IPS-18a (cell line): Measurements from ENCODE around the gene GABPB1.

Source experiments
- H3K27ac ChIP-seq: one replicate; pipeline ENCODE4 v1.5.1; 2013; ENCODE audit warnings: low read length
- H3K27me3 ChIP-seq: one replicate; pipeline ENCODE4 v1.6.1; 2013; ENCODE audit warnings: mild to moderate bottlenecking, low read length; ENCODE audit not compliant: control insufficient read depth, insufficient read depth
- H3K36me3 ChIP-seq: one replicate; pipeline ENCODE4 v1.6.1; 2013; ENCODE audit warnings: low read depth, low read length; ENCODE audit not compliant: control insufficient read depth
- H3K4me1 ChIP-seq: one replicate; pipeline ENCODE4 v1.6.1; 2013; ENCODE audit warnings: low read depth, low read length; ENCODE audit not compliant: control insufficient read depth
- H3K4me3 ChIP-seq: one replicate; pipeline ENCODE4 v1.5.1; 2013; ENCODE audit warnings: low read length
- H3K9ac ChIP-seq: one replicate; pipeline ENCODE4 v1.6.1; 2013; ENCODE audit warnings: mild to moderate bottlenecking, low read length, moderate library complexity
- H3K9me3 ChIP-seq: one replicate; pipeline ENCODE4 v1.6.1; 2013; ENCODE audit warnings: low read depth, low read length; ENCODE audit not compliant: control insufficient read depth

The GABPB1 gene

GRCh38 chr15:50341616-50342136 lies 13.3 kb downstream of the GABPB1 start:
- Histone ChIP-seq H3K4me1 (no peaks in the 10 kb centered on the region), H3K9me3 (no peaks in the 10 kb centered on the region), H3K36me3 (no peaks in the 10 kb centered on the region), H3K27ac (no peak overlapping the region), H3K4me3 (no peak overlapping the region), H3K27me3 (no peaks in the 10 kb centered on the region), H3K9ac (no peak overlapping the region)

DNA sequence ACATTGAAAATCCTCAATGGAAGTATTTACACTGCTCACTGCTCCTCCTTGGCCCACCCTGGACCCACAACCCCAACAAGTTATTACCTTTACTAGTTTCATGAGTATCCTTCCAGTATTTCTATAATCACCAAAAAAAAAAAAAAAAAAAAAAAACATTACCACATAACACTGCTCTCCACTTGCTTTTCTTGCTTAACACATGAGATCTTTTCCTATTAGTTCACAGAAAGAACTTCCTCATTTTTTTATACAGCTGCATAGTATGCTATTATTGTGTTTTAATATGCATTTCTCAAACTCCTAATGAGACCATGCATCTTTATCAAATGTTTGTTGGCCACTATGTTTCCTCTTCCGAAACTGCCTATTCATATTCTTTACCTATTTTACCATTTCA lies 14.6 kb downstream of the GABPB1 start:
- no peaks in the 10 kb centered on the region for H3K9me3 ChIP-seq
- no peak overlapping the region for H3K27ac ChIP-seq
- no peaks in the 10 kb centered on the region for H3K4me1 ChIP-seq
- H3K4me3 ChIP-seq: no peak overlapping the region
- no peaks in the 10 kb centered on the region for H3K36me3 ChIP-seq
- H3K9ac ChIP-seq: no peak overlapping the region
- H3K27me3 ChIP-seq: no peaks in the 10 kb centered on the region

DNA sequence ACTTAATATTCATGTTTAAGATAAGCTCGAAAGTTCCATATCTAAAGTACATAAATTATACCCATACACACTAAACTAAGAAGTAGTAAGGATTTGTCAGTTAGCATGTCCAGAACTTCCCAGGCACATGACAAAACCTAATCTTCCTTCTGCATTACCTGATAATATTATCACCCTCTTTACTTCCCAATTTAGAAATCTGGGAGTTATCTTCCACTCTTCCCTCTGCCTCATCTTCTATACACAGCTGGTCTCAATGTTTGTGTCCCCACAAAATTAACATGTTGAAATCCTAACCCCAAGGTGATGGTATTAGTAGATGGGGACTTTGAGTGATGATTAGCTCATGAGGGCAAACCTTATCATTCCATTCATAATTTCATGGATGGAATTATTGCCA lies 15.3 kb downstream of the GABPB1 start:
- Histone ChIP-seq H3K4me3 (no peak overlapping the region), H3K27ac (no peak overlapping the region), H3K9ac (no peak overlapping the region), H3K27me3 (no peaks in the 10 kb centered on the region), H3K36me3 (no peaks in the 10 kb centered on the region), H3K4me1 (no peaks in the 10 kb centered on the region), H3K9me3 (no peaks in the 10 kb centered on the region)

- Histone ChIP-seq H3K27ac (no peak overlapping the region), H3K4me3 (no peak overlapping the region), H3K4me1 (peaks cover 12% of the 10 kb centered on the region), H3K27me3 (no peaks in the 10 kb centered on the region), H3K9ac (no peak overlapping the region), H3K36me3 (no peaks in the 10 kb centered on the region), H3K9me3 (no peaks in the 10 kb centered on the region)
These were observed 19.7 kb downstream of the GABPB1 start for GRCh38 chr15:50335251-50335650.

- H3K4me1 ChIP-seq: peaks cover 13% of the 10 kb centered on the region
- no peak overlapping the region for H3K9ac ChIP-seq
- no peak overlapping the region for H3K27ac ChIP-seq
- no peak overlapping the region for H3K4me3 ChIP-seq
- no peaks in the 10 kb centered on the region for H3K9me3 ChIP-seq
- H3K36me3 ChIP-seq: no peaks in the 10 kb centered on the region
- no peaks in the 10 kb centered on the region for H3K27me3 ChIP-seq
These were observed 21.8 kb downstream of the GABPB1 start for GRCh38 chr15:50333229-50333628.

DNA sequence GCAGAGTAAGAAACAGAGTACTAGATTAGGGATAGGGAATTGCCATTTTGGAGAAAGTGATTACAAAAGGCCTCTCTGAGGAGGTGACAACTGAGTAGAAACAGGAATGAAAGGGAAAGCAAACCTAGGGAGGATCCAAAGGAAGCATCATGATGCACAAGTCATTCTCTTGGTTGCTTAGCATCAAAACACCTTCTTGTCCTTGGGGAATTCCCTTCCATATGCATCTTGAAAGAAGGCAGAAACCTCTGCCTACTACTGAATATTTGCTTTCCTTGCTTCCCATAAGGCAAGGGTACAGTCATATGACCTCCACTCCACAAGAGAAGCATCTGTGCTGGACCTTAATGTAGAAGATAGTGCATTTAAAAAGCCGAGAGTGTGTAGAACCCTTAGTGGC lies 24.1 kb downstream of the GABPB1 start:
- Histone ChIP-seq H3K4me3 (peak overlapping the region; percentile 1), H3K4me1 (peaks cover 13% of the 10 kb centered on the region), H3K27me3 (no peaks in the 10 kb centered on the region), H3K27ac (peak overlapping the region; percentile 72), H3K9me3 (no peaks in the 10 kb centered on the region), H3K9ac (peak overlapping the region; percentile 38), H3K36me3 (no peaks in the 10 kb centered on the region)

GRCh38 chr15:50328116-50328515 lies 26.9 kb downstream of the GABPB1 start:
- no peaks in the 10 kb centered on the region for H3K9me3 ChIP-seq
- H3K4me3 ChIP-seq: no peak overlapping the region
- H3K9ac ChIP-seq: no peak overlapping the region
- no peaks in the 10 kb centered on the region for H3K27me3 ChIP-seq
- H3K36me3 ChIP-seq: no peaks in the 10 kb centered on the region
- no peak overlapping the region for H3K27ac ChIP-seq
- peaks cover 13% of the 10 kb centered on the region for H3K4me1 ChIP-seq

GRCh38 chr15:50321680-50322210 lies 33.3 kb downstream of the GABPB1 start:
- Histone ChIP-seq H3K27ac (no peak overlapping the region), H3K9me3 (no peaks in the 10 kb centered on the region), H3K9ac (no peak overlapping the region), H3K4me3 (no peak overlapping the region), H3K27me3 (no peaks in the 10 kb centered on the region), H3K36me3 (no peaks in the 10 kb centered on the region), H3K4me1 (no peaks in the 10 kb centered on the region)

- Histone ChIP-seq H3K9me3 (no peaks in the 10 kb centered on the region), H3K4me1 (no peaks in the 10 kb centered on the region), H3K4me3 (no peak overlapping the region), H3K27me3 (no peaks in the 10 kb centered on the region), H3K9ac (no peak overlapping the region), H3K27ac (no peak overlapping the region), H3K36me3 (no peaks in the 10 kb centered on the region)
These were observed 34.5 kb downstream of the GABPB1 start for GRCh38 chr15:50320504-50320903.

DNA sequence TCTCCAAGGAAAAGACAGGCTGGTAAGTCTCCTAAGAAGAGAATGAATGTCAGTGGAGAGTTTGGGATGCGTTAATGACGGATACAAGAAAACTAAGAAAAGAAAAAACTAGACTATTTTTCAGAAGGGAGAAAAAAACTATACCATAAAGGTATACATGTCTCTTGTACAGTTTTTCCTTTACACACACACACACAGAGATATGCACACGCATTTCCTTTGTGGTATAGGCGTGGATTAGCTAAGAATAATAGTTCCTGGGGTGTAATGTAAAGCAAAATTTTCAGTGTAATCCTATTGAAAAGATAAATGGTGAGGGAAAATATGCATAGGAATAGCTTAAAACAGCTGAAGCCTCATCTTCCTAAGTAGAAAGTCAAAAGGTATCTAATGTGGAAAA lies 36.3 kb downstream of the GABPB1 start:
- Histone ChIP-seq H3K9me3 (no peaks in the 10 kb centered on the region), H3K27ac (no peak overlapping the region), H3K9ac (no peak overlapping the region), H3K36me3 (no peaks in the 10 kb centered on the region), H3K4me3 (no peak overlapping the region), H3K27me3 (no peaks in the 10 kb centered on the region), H3K4me1 (no peaks in the 10 kb centered on the region)

DNA sequence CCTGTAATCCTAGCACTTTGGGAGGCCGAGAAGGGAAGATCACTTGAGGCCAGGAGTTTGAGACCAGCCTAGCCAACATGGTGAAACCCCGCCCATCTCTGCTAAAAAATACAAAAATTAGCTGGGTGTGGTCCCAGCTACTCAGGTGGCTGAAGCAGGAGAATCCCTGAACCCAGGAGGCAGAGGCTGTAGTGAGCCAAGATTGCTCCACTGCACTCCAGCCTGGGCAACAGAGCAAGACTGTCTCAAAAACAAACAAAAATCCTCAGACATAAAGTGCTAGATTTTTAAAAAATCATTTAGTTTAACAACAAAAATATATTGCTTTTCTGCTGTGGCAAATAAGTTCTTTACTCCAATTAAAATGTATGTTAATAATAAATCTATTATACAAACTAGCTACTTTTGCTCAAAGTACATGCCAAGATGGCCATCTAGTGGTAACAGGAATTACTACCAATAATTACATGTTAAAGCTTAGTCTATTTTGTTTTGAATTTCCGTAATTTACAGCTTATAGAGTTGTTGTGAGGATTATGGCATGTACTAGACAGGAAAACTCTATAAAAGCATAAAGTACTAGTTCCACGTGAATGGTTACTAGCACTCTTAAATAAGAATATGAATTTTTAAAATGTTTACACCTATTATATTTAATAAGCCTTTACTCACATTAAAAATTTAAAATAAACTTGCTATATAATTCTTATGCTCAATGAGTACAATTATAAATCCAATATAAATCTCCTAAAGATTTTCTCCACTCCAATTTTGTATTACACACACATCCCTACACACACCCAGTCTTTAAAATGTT lies 39.0 kb downstream of the GABPB1 start:
- Histone ChIP-seq H3K9me3 (no peaks in the 10 kb centered on the region), H3K4me1 (no peaks in the 10 kb centered on the region), H3K27me3 (no peaks in the 10 kb centered on the region), H3K9ac (no peak overlapping the region), H3K36me3 (no peaks in the 10 kb centered on the region), H3K4me3 (no peak overlapping the region), H3K27ac (no peak overlapping the region)

DNA sequence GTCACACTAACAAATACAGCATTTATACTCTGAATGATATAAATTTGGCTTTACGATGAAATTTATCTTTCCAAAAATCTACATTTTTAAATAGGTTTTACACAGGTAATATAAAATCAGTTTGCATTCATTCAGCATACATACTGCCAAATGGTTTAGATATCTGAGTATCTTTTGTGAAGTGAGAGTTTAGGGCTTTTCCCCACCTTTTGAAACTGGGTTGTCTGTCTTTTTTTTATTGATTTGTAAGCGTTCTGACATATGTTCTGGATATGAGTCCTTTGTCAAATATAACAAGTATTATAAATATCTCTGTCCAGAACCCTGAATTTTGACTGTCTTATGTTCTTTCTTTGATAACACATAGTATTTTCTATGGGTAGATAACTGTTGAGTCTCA lies 42.4 kb downstream of the GABPB1 start:
- Histone ChIP-seq H3K27me3 (no peaks in the 10 kb centered on the region), H3K9me3 (no peaks in the 10 kb centered on the region), H3K4me3 (no peak overlapping the region), H3K4me1 (no peaks in the 10 kb centered on the region), H3K9ac (no peak overlapping the region), H3K36me3 (peaks cover 6% of the 10 kb centered on the region), H3K27ac (no peak overlapping the region)
